Neural crest cell (in vitro differentiated cells): Measurements from ENCODE around the gene PGRMC2. TPM values are rescaled to one million over a fixed set of nuclear protein-coding genes. Genes with fewer than 3 reads are reported as not detected.
A peak's percentile ranks its signal among the peaks of the same experiment; 100 is the strongest.

Experiments used
- DNase-seq: peaks from one replicate; pipeline ENCODE4 v3.0.0; 2021; ENCODE audit warnings: low read depth, mixed read lengths, low spot score
- H3K27ac Mint-ChIP-seq: one replicate; pipeline ENCODE4 v1.8.0; 2021; ENCODE audit warnings: mild to moderate bottlenecking, mixed read lengths; ENCODE audit not compliant: unreplicated experiment
- H3K27me3 Mint-ChIP-seq: 2 replicates; pipeline ENCODE4 v1.8.0; 2021; ENCODE audit warnings: low read depth, mild to moderate bottlenecking, mixed read lengths
- H3K36me3 Mint-ChIP-seq: 2 replicates; pipeline ENCODE4 v1.8.0; 2021; ENCODE audit warnings: low read depth, mild to moderate bottlenecking, mixed read lengths
- H3K4me1 Mint-ChIP-seq: 2 replicates; pipeline ENCODE4 v1.8.0; 2021; ENCODE audit warnings: mixed read lengths
- H3K4me3 Mint-ChIP-seq: one replicate; pipeline ENCODE4 v1.8.0; 2021; ENCODE audit warnings: mild to moderate bottlenecking, mixed read lengths
- H3K9me3 Mint-ChIP-seq: 2 replicates; pipeline ENCODE4 v1.8.0; 2021; ENCODE audit warnings: mixed read lengths
- CTCF ChIP-seq: fragments of 200-600 bp; sonication (generic); conservative IDR thresholded peaks from 2 replicates; pipeline ENCODE4 v1.5.0; 2021; ENCODE audit warnings: antibody characterized with exemption, mild to moderate bottlenecking
- total RNA-seq: library from RNA; stranded (reverse); gene quantifications from 2 replicates; pipeline ENCODE4 v1.2.1, GENCODE V29; 2021

The PGRMC2 gene
- total RNA-seq, 1 donor from 2014 or later, result 51.2 TPM

GRCh38 chr4:128307123-128307571, 19.5 kb upstream of the PGRMC2 start:
- no peak for TF ChIP-seq CTCF
- DNase-seq, result no peak
- H3K27me3 Mint-ChIP-seq, result no peaks in the 10 kb centered on the region
- H3K4me3 Mint-ChIP-seq, result no peak overlapping the region
- H3K36me3 Mint-ChIP-seq, result no peaks in the 10 kb centered on the region
- no peak overlapping the region for H3K27ac Mint-ChIP-seq
- H3K9me3 Mint-ChIP-seq, result no peaks in the 10 kb centered on the region
- H3K4me1 Mint-ChIP-seq, result peaks cover 12% of the 10 kb centered on the region

- H3K36me3 Mint-ChIP-seq, result no peaks in the 10 kb centered on the region
- TF ChIP-seq CTCF, result no peak
- no peak overlapping the region for H3K4me3 Mint-ChIP-seq
- no peaks in the 10 kb centered on the region for H3K27me3 Mint-ChIP-seq
- no peaks in the 10 kb centered on the region for H3K9me3 Mint-ChIP-seq
- DNase-seq, result no peak
- peaks cover 12% of the 10 kb centered on the region for H3K4me1 Mint-ChIP-seq
- H3K27ac Mint-ChIP-seq, result peak overlapping the region; percentile 53
Observed at GRCh38 chr4:128305942-128306341, 18.3 kb upstream of the PGRMC2 start.

- H3K9me3 Mint-ChIP-seq, result no peaks in the 10 kb centered on the region
- no peak overlapping the region for H3K27ac Mint-ChIP-seq
- no peaks in the 10 kb centered on the region for H3K27me3 Mint-ChIP-seq
- no peak overlapping the region for H3K4me3 Mint-ChIP-seq
- H3K36me3 Mint-ChIP-seq, result no peaks in the 10 kb centered on the region
- TF ChIP-seq CTCF, result no peak
- peaks cover 4% of the 10 kb centered on the region for H3K4me1 Mint-ChIP-seq
- DNase-seq, result no peak
Observed at GRCh38 chr4:128303986-128304385, 16.4 kb upstream of the PGRMC2 start.

- no peaks in the 10 kb centered on the region for H3K36me3 Mint-ChIP-seq
- H3K9me3 Mint-ChIP-seq, result no peaks in the 10 kb centered on the region
- DNase-seq, result no peak
- H3K4me1 Mint-ChIP-seq, result peaks cover 4% of the 10 kb centered on the region
- H3K4me3 Mint-ChIP-seq, result no peak overlapping the region
- no peak for TF ChIP-seq CTCF
- H3K27ac Mint-ChIP-seq, result no peak overlapping the region
- H3K27me3 Mint-ChIP-seq, result no peaks in the 10 kb centered on the region
Observed at GRCh38 chr4:128303405-128303785, 15.8 kb upstream of the PGRMC2 start.

- Mint-ChIP-seq H3K9me3 (no peaks in the 10 kb centered on the region), H3K27me3 (no peaks in the 10 kb centered on the region), H3K36me3 (no peaks in the 10 kb centered on the region), H3K4me1 (peaks cover 4% of the 10 kb centered on the region), H3K4me3 (no peak overlapping the region), H3K27ac (no peak overlapping the region)
- DNase-seq, result no peak
- no peak for TF ChIP-seq CTCF
Observed at GRCh38 chr4:128301979-128302378, 14.4 kb upstream of the PGRMC2 start.

GRCh38 chr4:128299848-128300247, 12.2 kb upstream of the PGRMC2 start:
- Mint-ChIP-seq H3K36me3 (no peaks in the 10 kb centered on the region), H3K27ac (no peak overlapping the region), H3K27me3 (no peaks in the 10 kb centered on the region), H3K4me3 (no peak overlapping the region), H3K4me1 (no peaks in the 10 kb centered on the region), H3K9me3 (no peaks in the 10 kb centered on the region)
- TF ChIP-seq CTCF, result no peak
- no peak for DNase-seq
